ENCODE results near the gene TAL2. TPM values are rescaled to one million over a fixed set of nuclear protein-coding genes. Genes with fewer than 3 reads are reported as not detected.

Gene TAL2
- total RNA-seq, 2 experiments from 2014 or later = not detected

DNA sequence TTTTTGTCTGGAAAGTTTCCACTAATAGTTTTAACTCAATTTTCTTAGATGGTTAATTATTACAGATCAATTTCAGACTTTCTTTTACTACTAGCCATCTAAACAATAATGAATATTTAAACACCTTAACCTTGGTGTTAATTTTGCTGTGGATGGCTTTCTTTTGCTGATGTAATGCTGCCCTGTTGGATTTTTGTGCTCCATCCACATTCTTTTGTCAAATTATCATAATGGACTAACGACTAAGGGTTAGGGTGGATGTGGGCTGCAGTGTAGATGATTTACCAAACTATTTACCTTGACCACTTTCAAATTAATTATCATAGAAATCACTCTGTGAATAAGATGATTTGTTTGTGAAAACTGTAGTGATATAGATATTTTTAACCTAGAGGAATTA lies 16.5 kb downstream of the TAL2 start:
- no TSS peak for BruUV-seq (replicated peaks)
- CTCF ChIA-PET (ENCODE audit: unreplicated experiment) = no interaction called here
- intact Hi-C loops (cut with micrococcal nuclease; ENCODE audit: unreplicated experiment) = no loop called here

DNA sequence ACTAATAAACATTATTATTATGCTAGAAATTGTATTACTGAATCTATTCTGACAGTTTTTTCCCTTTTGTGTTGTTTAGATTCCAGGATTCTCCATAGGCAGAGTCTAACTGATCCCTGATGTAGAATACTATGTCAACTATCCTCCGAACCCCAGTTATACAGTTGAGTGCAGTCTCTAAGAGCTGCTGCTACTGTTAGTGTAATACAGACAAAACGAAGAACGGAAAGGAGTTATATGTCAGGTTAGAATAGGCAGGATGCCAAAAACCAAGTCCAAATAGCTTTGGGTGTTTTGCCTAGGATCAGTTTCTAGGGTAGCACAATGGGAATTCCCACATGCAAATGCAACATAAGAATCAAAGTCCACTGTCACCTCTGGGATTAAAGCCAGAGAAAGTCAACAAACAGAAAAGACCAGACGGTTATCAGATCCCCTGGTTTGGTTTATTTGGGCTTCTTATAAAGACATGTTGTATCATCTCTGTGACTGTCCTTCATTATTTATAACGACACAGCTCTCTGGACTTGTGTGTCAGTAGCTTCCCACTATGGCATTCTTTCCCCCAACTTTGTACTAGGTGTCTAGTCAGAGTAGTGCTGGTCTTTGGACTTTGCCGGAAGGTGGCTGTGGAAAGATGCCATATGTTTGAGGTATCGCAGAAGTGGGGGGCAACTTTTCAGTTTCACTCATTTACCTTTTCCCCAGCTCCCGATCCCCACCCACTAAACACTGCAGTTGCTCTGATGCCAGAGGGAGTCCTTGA lies 17.2 kb downstream of the TAL2 start:
- no peaks in the 10 kb centered on the region for H4K20me1 ChIP-seq (ENCODE audit: insufficient read depth, low read length)
- no peak overlapping the region for H2AFZ ChIP-seq (ENCODE audit: low read length)
- H3K36me3 ChIP-seq (ENCODE audit: insufficient read depth, low read length) = no peaks in the 10 kb centered on the region
- H3K4me2 ChIP-seq (ENCODE audit: low read length) = no peak overlapping the region
- no peak for DNase-seq (ENCODE audit: low spot score)
- peaks cover 7% of the 10 kb centered on the region; the same call in 1 of the 2 replicates for H3K9me3 ChIP-seq (ENCODE audit: low read length)
- BruUV-seq (replicated peaks) = no TSS peak
- H3K4me3 ChIP-seq (ENCODE audit: low read depth, low read length, poor library complexity, severe bottlenecking) = no peak overlapping the region
- no peaks in the 10 kb centered on the region for H3K4me1 ChIP-seq (ENCODE audit: insufficient read depth, low read length, poor library complexity, severe bottlenecking)
- H3K79me2 ChIP-seq (ENCODE audit: insufficient read depth, low read depth, low read length) = no peaks in the 10 kb centered on the region
- no peaks in the 10 kb centered on the region for H3K9me2 ChIP-seq (ENCODE audit: insufficient read depth, low read length)
- POLR2A ChIA-PET = interaction anchor here (0.6 to 1.3 kb wide), 5 partner anchors 11 to 1333 kb away, joined by 3 to 4 read pairs (median 4); no protein-coding TSS in a partner anchor
- CTCF ChIA-PET (ENCODE audit: unreplicated experiment) = no interaction called here
- intact Hi-C loops (cut with micrococcal nuclease; ENCODE audit: unreplicated experiment) = no loop called here
- no peak overlapping the region for H3K27ac ChIP-seq (ENCODE audit: low read depth, low read length, poor library complexity, severe bottlenecking)
- TF ChIP-seq, protein P1, sequence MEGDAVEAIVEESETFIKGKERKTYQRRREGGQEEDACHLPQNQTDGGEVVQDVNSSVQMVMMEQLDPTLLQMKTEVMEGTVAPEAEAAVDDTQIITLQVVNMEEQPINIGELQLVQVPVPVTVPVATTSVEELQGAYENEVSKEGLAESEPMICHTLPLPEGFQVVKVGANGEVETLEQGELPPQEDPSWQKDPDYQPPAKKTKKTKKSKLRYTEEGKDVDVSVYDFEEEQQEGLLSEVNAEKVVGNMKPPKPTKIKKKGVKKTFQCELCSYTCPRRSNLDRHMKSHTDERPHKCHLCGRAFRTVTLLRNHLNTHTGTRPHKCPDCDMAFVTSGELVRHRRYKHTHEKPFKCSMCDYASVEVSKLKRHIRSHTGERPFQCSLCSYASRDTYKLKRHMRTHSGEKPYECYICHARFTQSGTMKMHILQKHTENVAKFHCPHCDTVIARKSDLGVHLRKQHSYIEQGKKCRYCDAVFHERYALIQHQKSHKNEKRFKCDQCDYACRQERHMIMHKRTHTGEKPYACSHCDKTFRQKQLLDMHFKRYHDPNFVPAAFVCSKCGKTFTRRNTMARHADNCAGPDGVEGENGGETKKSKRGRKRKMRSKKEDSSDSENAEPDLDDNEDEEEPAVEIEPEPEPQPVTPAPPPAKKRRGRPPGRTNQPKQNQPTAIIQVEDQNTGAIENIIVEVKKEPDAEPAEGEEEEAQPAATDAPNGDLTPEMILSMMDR (conservative IDR thresholded peaks at IDR 0.05; ENCODE audit: low read length) = no peak
- no peak for TF ChIP-seq EZH2phosphoT487 (IDR thresholded peaks at IDR 0.05; ENCODE audit: borderline replicate concordance, low read depth, low read length)

More for the DNA sequence above, 16.5 kb downstream of the TAL2 start:
- Histone ChIP-seq H3K36me3 (ENCODE audit: insufficient read depth, low read length) (no peaks in the 10 kb centered on the region), H3K27ac (ENCODE audit: low read depth, low read length, poor library complexity, severe bottlenecking) (no peak overlapping the region), H3K4me3 (ENCODE audit: low read depth, low read length, poor library complexity, severe bottlenecking) (no peak overlapping the region), H3K4me1 (ENCODE audit: insufficient read depth, low read length, poor library complexity, severe bottlenecking) (peaks cover 6% of the 10 kb centered on the region), H4K20me1 (ENCODE audit: insufficient read depth, low read length) (no peaks in the 10 kb centered on the region), H3K79me2 (ENCODE audit: insufficient read depth, low read depth, low read length) (no peaks in the 10 kb centered on the region), H3K9me2 (ENCODE audit: insufficient read depth, low read length) (no peaks in the 10 kb centered on the region), H3K9me3 (ENCODE audit: low read length) (peaks cover 8% of the 10 kb centered on the region; the same call in 1 of the 2 replicates), H2AFZ (ENCODE audit: low read length) (no peak overlapping the region), H3K4me2 (ENCODE audit: low read length) (no peak overlapping the region)
- DNase-seq (ENCODE audit: low spot score) = no peak
- POLR2A ChIA-PET = interaction anchor here (1.3 kb wide), 1 partner anchor 10 kb away, joined by 4 read pairs; no protein-coding TSS in a partner anchor
- no peak for TF ChIP-seq EZH2phosphoT487 (IDR thresholded peaks at IDR 0.05; ENCODE audit: borderline replicate concordance, low read depth, low read length)
- TF ChIP-seq, protein P1 (conservative IDR thresholded peaks at IDR 0.05; ENCODE audit: low read length) = no peak

DNA sequence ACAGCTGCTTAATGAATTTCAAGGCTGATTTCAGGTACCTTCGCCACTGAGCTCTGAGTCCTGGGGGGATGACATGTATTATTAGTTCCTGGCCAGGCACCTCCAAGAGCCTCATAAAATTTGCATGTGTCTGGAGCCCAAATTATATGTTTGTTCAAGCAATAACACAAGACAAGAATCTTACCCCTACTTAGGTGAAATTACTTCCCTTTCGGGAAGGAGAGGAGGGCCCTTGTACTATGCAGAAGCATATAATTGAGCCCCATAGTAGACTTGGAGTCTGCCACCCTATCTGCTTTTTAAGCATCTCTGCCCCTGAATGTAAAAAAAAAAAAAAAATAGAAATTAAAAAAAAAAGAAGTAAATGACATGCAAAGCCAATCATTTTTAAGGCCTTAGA lies 19.1 kb downstream of the TAL2 start:
- TF ChIP-seq EZH2phosphoT487 (IDR thresholded peaks at IDR 0.05; ENCODE audit: borderline replicate concordance, low read depth, low read length) = no peak
- TF ChIP-seq, protein P1 (conservative IDR thresholded peaks at IDR 0.05; ENCODE audit: low read length) = no peak
- H3K79me2 ChIP-seq (ENCODE audit: insufficient read depth, low read depth, low read length) = no peaks in the 10 kb centered on the region

More for the DNA sequence above, 19.1 kb downstream of the TAL2 start:
- DNase-seq (ENCODE audit: low spot score) = no peak
- peaks cover 7% of the 10 kb centered on the region; the same call in 1 of the 2 replicates for H3K9me3 ChIP-seq (ENCODE audit: low read length)
- H2AFZ ChIP-seq (ENCODE audit: low read length) = no peak overlapping the region
- no peaks in the 10 kb centered on the region for H3K4me1 ChIP-seq (ENCODE audit: insufficient read depth, low read length, poor library complexity, severe bottlenecking)
- no peak overlapping the region for H3K4me2 ChIP-seq (ENCODE audit: low read length)
- no peaks in the 10 kb centered on the region for H3K9me2 ChIP-seq (ENCODE audit: insufficient read depth, low read length)
- no TSS peak for BruUV-seq (replicated peaks)
- H4K20me1 ChIP-seq (ENCODE audit: insufficient read depth, low read length) = no peaks in the 10 kb centered on the region
- no peak overlapping the region for H3K4me3 ChIP-seq (ENCODE audit: low read depth, low read length, poor library complexity, severe bottlenecking)
- ChIA-PET CTCF (ENCODE audit: unreplicated experiment) (no interaction called here), POLR2A (interaction anchor here (0.7 kb wide), 2 partner anchors 309 to 534 kb away, joined by 3 read pairs; no protein-coding TSS in a partner anchor)
- intact Hi-C loops (cut with micrococcal nuclease; ENCODE audit: unreplicated experiment) = no loop called here
- H3K36me3 ChIP-seq (ENCODE audit: insufficient read depth, low read length) = no peaks in the 10 kb centered on the region
- no peak overlapping the region for H3K27ac ChIP-seq (ENCODE audit: low read depth, low read length, poor library complexity, severe bottlenecking)

All from OCI-LY7 (cell line).